Measurements from ENCODE around the gene CXCL12. TPM values are rescaled to one million over a fixed set of nuclear protein-coding genes. Genes with fewer than 3 reads are reported as not detected.

CXCL12 gene
- total and polyA plus RNA-seq, 2 of the 13 experiments (the other 11 are each of a cell fraction or from before 2014, with no cell fraction given): not detected

DNA sequence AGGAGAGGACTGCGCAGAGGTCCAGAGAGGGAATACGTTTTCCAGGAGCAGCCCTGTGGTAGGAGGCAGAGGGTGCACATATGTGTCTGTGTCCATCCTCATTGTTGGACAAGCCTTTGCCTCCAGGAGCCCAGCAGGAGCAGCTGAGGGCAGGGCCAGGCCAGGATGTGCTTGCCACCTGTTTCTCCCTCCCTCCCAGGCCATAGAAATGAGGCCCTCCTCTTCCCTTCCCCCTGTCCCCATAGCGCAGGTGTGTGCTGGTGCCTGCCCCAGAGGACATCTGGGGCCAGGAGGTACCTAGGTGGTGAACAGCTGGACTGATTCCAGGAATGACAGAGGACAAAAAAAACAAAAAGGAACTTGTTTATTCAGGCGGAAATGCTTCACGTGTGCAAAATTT lies 10.5 kb upstream of the CXCL12 start:
- FAIRE-seq (no peak), ATAC-seq (no peak), DNase-seq (ENCODE audit: low spot score) (no peak)
- BruUV-seq (replicated peaks): no TSS peak
- in situ Hi-C loops (cut with HindIII; ENCODE audit: extremely low pct_ligation_motif_present, low pct_unique_long_range_greater_than_20kb) (no loop called here), intact Hi-C loops (cut with micrococcal nuclease; ENCODE audit: unreplicated experiment) (no loop called here)
- H2AFZ ChIP-seq (ENCODE audit: low read length): no peak overlapping the region
- no peak overlapping the region for H3K4me2 ChIP-seq (ENCODE audit: low read depth, low read length)
- H4K20me1 ChIP-seq (ENCODE audit: insufficient read depth, low read length): no peaks in the 10 kb centered on the region
- WGBS (ENCODE audit: low lambda C conversion rate): 28% methylated on average over 5 of the region's 5 CpGs
- ChIA-PET CTCF (ENCODE audit: low intra/inter-chr PET ratio, low total read pairs) (no interaction called here), POLR2A (no interaction called here)
- TF ChIP-seq ZNF674 (CRISPR knock-in tag; IDR thresholded peaks at IDR 0.05; ENCODE audit: low read depth) (no peak), JARID2 (CRISPR knock-in tag; IDR thresholded peaks at IDR 0.05; ENCODE audit: insufficient replicate concordance) (no peak), SMC3 (IDR thresholded peaks at IDR 0.05; ENCODE audit: low read length) (no peak)
- TF ChIP-seq, protein P1, sequence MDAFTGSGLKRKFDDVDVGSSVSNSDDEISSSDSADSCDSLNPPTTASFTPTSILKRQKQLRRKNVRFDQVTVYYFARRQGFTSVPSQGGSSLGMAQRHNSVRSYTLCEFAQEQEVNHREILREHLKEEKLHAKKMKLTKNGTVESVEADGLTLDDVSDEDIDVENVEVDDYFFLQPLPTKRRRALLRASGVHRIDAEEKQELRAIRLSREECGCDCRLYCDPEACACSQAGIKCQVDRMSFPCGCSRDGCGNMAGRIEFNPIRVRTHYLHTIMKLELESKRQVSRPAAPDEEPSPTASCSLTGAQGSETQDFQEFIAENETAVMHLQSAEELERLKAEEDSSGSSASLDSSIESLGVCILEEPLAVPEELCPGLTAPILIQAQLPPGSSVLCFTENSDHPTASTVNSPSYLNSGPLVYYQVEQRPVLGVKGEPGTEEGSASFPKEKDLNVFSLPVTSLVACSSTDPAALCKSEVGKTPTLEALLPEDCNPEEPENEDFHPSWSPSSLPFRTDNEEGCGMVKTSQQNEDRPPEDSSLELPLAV (CRISPR knock-in tag; conservative IDR thresholded peaks at IDR 0.05; ENCODE audit: low read depth): no peak
- TF ChIP-seq, protein P2, sequence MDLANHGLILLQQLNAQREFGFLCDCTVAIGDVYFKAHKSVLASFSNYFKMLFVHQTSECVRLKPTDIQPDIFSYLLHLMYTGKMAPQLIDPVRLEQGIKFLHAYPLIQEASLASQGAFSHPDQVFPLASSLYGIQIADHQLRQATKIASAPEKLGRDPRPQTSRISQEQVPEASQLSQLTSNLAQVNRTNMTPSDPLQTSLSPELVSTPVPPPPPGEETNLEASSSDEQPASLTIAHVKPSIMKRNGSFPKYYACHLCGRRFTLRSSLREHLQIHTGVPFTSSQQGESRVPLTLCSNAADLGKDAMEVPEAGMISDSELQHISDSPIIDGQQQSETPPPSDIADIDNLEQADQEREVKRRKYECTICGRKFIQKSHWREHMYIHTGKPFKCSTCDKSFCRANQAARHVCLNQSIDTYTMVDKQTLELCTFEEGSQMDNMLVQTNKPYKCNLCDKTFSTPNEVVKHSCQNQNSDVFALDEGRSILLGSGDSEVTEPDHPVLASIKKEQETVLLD (CRISPR knock-in tag; IDR thresholded peaks at IDR 0.05; ENCODE audit: low read depth): no peak
- TF ChIP-seq, protein P3, sequence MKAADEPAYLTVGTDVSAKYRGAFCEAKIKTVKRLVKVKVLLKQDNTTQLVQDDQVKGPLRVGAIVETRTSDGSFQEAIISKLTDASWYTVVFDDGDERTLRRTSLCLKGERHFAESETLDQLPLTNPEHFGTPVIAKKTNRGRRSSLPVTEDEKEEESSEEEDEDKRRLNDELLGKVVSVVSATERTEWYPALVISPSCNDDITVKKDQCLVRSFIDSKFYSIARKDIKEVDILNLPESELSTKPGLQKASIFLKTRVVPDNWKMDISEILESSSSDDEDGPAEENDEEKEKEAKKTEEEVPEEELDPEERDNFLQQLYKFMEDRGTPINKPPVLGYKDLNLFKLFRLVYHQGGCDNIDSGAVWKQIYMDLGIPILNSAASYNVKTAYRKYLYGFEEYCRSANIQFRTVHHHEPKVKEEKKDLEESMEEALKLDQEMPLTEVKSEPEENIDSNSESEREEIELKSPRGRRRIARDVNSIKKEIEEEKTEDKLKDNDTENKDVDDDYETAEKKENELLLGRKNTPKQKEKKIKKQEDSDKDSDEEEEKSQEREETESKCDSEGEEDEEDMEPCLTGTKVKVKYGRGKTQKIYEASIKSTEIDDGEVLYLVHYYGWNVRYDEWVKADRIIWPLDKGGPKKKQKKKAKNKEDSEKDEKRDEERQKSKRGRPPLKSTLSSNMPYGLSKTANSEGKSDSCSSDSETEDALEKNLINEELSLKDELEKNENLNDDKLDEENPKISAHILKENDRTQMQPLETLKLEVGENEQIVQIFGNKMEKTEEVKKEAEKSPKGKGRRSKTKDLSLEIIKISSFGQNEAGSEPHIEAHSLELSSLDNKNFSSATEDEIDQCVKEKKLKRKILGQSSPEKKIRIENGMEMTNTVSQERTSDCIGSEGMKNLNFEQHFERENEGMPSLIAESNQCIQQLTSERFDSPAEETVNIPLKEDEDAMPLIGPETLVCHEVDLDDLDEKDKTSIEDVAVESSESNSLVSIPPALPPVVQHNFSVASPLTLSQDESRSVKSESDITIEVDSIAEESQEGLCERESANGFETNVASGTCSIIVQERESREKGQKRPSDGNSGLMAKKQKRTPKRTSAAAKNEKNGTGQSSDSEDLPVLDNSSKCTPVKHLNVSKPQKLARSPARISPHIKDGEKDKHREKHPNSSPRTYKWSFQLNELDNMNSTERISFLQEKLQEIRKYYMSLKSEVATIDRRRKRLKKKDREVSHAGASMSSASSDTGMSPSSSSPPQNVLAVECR (CRISPR knock-in tag; IDR thresholded peaks at IDR 0.05; ENCODE audit: borderline replicate concordance): no peak
- TF ChIP-seq, protein P4, sequence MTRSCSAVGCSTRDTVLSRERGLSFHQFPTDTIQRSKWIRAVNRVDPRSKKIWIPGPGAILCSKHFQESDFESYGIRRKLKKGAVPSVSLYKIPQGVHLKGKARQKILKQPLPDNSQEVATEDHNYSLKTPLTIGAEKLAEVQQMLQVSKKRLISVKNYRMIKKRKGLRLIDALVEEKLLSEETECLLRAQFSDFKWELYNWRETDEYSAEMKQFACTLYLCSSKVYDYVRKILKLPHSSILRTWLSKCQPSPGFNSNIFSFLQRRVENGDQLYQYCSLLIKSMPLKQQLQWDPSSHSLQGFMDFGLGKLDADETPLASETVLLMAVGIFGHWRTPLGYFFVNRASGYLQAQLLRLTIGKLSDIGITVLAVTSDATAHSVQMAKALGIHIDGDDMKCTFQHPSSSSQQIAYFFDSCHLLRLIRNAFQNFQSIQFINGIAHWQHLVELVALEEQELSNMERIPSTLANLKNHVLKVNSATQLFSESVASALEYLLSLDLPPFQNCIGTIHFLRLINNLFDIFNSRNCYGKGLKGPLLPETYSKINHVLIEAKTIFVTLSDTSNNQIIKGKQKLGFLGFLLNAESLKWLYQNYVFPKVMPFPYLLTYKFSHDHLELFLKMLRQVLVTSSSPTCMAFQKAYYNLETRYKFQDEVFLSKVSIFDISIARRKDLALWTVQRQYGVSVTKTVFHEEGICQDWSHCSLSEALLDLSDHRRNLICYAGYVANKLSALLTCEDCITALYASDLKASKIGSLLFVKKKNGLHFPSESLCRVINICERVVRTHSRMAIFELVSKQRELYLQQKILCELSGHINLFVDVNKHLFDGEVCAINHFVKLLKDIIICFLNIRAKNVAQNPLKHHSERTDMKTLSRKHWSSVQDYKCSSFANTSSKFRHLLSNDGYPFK (CRISPR knock-in tag; IDR thresholded peaks at IDR 0.05; ENCODE audit: borderline replicate concordance): no peak
- H3K4me1 ChIP-seq (ENCODE audit: insufficient read depth, low read length): peaks cover 16% of the 10 kb centered on the region
- no peak overlapping the region for H3K4me3 ChIP-seq (replicated peaks in 1 of 3; ENCODE audit: insufficient read depth in 1 of 3, low read depth in 2 of 3, low read length in 3 of 3)
- H3K27me3 ChIP-seq (ENCODE audit: control insufficient read depth in 1 of 2, insufficient read depth in 2 of 2, low read length in 2 of 2): peaks cover 6 to 17% of the 10 kb centered on the region in 2 experiments; a peak in 4 of 5 replicates
- H3K27ac ChIP-seq (ENCODE audit: extremely low read length, insufficient read depth, low read length): no peak overlapping the region
- H3K36me3 ChIP-seq (replicated peaks in 1 of 2; ENCODE audit: control insufficient read depth in 1 of 2, insufficient read depth in 2 of 2, low read length in 2 of 2): no peaks in the 10 kb centered on the region
- H3K9ac ChIP-seq (ENCODE audit: insufficient read depth, low read depth, low read length): no peak overlapping the region
- H3K79me2 ChIP-seq (ENCODE audit: insufficient read depth, low read length): no peaks in the 10 kb centered on the region
- no peaks in the 10 kb centered on the region for H3K9me3 ChIP-seq (ENCODE audit: low read length)

Data from HepG2 (cell line).